NCI-H128 (cell line): ENCODE results near the gene PRKCZ.

Source experiments
- DNase-seq: peaks from one replicate; lab custom pipeline; 2025; ENCODE audit not compliant: unreplicated experiment; lab: John Stamatoyannopoulos, UW

The PRKCZ gene

GRCh38 chr1:2099886-2100779 lies 49.9 kb downstream of the PRKCZ start:
- DNase-seq: no peak

- no peak for DNase-seq
Measured at GRCh38 chr1:2100780-2101108, 50.5 kb downstream of the PRKCZ start.

GRCh38 chr1:2101531-2101930 lies 51.3 kb downstream of the PRKCZ start:
- no peak for DNase-seq

GRCh38 chr1:2101946-2102345 lies 51.7 kb downstream of the PRKCZ start:
- DNase-seq: no peak

GRCh38 chr1:2102753-2103152 lies 52.5 kb downstream of the PRKCZ start:
- DNase-seq: no peak

- DNase-seq: no peak
Measured at GRCh38 chr1:2103266-2103900, 53.2 kb downstream of the PRKCZ start.

GRCh38 chr1:2103901-2104590 lies 53.8 kb downstream of the PRKCZ start:
- no peak for DNase-seq

GRCh38 chr1:2104621-2105427 lies 54.6 kb downstream of the PRKCZ start:
- DNase-seq: no peak

GRCh38 chr1:2105781-2106524 lies 55.7 kb downstream of the PRKCZ start:
- DNase-seq: no peak

- no peak for DNase-seq
Measured at GRCh38 chr1:2106659-2107405, 56.6 kb downstream of the PRKCZ start.

- DNase-seq: no peak
Measured at GRCh38 chr1:2107586-2108212, 57.5 kb downstream of the PRKCZ start.

- DNase-seq: no peak
Measured at GRCh38 chr1:2108213-2108876, 58.1 kb downstream of the PRKCZ start.

- DNase-seq: no peak
Measured at GRCh38 chr1:2108877-2109580, 58.8 kb downstream of the PRKCZ start.

GRCh38 chr1:2109581-2110021 lies 59.4 kb downstream of the PRKCZ start:
- DNase-seq: no peak

GRCh38 chr1:2110191-2110737 lies 60.1 kb downstream of the PRKCZ start:
- DNase-seq: no peak

GRCh38 chr1:2110738-2111673 lies 60.8 kb downstream of the PRKCZ start:
- DNase-seq: no peak

- no peak for DNase-seq
Measured at GRCh38 chr1:2111674-2112035, 61.4 kb downstream of the PRKCZ start.
